ENCODE data around the gene CAMTA1. TPM values are rescaled to one million over a fixed set of nuclear protein-coding genes. Genes with fewer than 3 reads are reported as not detected.

Gene CAMTA1
- total RNA-seq, 1 donor from 2014 or later: 38.1 TPM

- Histone ChIP-seq H3K36me3 (ENCODE audit: control insufficient read depth in 3 of 3, insufficient read depth in 3 of 3, low read length in 3 of 3) (no peaks in the 10 kb centered on the region), H3K4me1 (ENCODE audit: control insufficient read depth in 3 of 3, insufficient read depth in 3 of 3, low read length in 3 of 3) (no peaks in the 10 kb centered on the region), H3K9ac (ENCODE audit: low read depth in 1 of 3, low read length in 3 of 3) (no peak overlapping the region), H3K27ac (ENCODE audit: low read depth, low read length) (no peak overlapping the region), H3K9me3 (ENCODE audit: control insufficient read depth in 3 of 3, low read length in 3 of 3) (no peaks in the 10 kb centered on the region), H3K4me3 (ENCODE audit: low read length in 3 of 3) (no peak overlapping the region), H3K27me3 (ENCODE audit: control insufficient read depth in 3 of 3, insufficient read depth in 3 of 3, low read length in 3 of 3) (peaks cover 0 to 16% (median 12%) of the 10 kb centered on the region in 3 donors)
Observed at GRCh38 chr1:7257225-7257624, 472.0 kb downstream of the CAMTA1 start.

- H3K4me1 ChIP-seq (ENCODE audit: control insufficient read depth in 3 of 3, insufficient read depth in 3 of 3, low read length in 3 of 3): no peaks in the 10 kb centered on the region
- H3K27me3 ChIP-seq (ENCODE audit: control insufficient read depth in 3 of 3, insufficient read depth in 3 of 3, low read length in 3 of 3): peaks cover 0 to 17% (median 16%) of the 10 kb centered on the region in 3 donors
- H3K9ac ChIP-seq (ENCODE audit: low read depth in 1 of 3, low read length in 3 of 3): no peak overlapping the region
- no peaks in the 10 kb centered on the region for H3K9me3 ChIP-seq (ENCODE audit: control insufficient read depth in 3 of 3, low read length in 3 of 3)
- no peak overlapping the region for H3K27ac ChIP-seq (ENCODE audit: low read depth, low read length)
- no peak overlapping the region for H3K4me3 ChIP-seq (ENCODE audit: low read length in 3 of 3)
- H3K36me3 ChIP-seq (ENCODE audit: control insufficient read depth in 3 of 3, insufficient read depth in 3 of 3, low read length in 3 of 3): no peaks in the 10 kb centered on the region
Observed at GRCh38 chr1:7258589-7259135, 473.4 kb downstream of the CAMTA1 start.

GRCh38 chr1:7259955-7260354 is 474.7 kb downstream of the CAMTA1 start:
- Histone ChIP-seq H3K36me3 (ENCODE audit: control insufficient read depth in 3 of 3, insufficient read depth in 3 of 3, low read length in 3 of 3) (no peaks in the 10 kb centered on the region), H3K27me3 (ENCODE audit: control insufficient read depth in 3 of 3, insufficient read depth in 3 of 3, low read length in 3 of 3) (peaks cover 0 to 19% (median 17%) of the 10 kb centered on the region in 3 donors), H3K27ac (ENCODE audit: low read depth, low read length) (no peak overlapping the region), H3K9ac (ENCODE audit: low read depth in 1 of 3, low read length in 3 of 3) (no peak overlapping the region), H3K4me1 (ENCODE audit: control insufficient read depth in 3 of 3, insufficient read depth in 3 of 3, low read length in 3 of 3) (no peaks in the 10 kb centered on the region), H3K4me3 (ENCODE audit: low read length in 3 of 3) (no peak overlapping the region), H3K9me3 (ENCODE audit: control insufficient read depth in 3 of 3, low read length in 3 of 3) (no peaks in the 10 kb centered on the region)

GRCh38 chr1:7261490-7261889 is 476.2 kb downstream of the CAMTA1 start:
- Histone ChIP-seq H3K9me3 (ENCODE audit: control insufficient read depth in 3 of 3, low read length in 3 of 3) (no peaks in the 10 kb centered on the region), H3K36me3 (ENCODE audit: control insufficient read depth in 3 of 3, insufficient read depth in 3 of 3, low read length in 3 of 3) (no peaks in the 10 kb centered on the region), H3K27ac (ENCODE audit: low read depth, low read length) (no peak overlapping the region), H3K9ac (ENCODE audit: low read depth in 1 of 3, low read length in 3 of 3) (no peak overlapping the region), H3K4me1 (ENCODE audit: control insufficient read depth in 3 of 3, insufficient read depth in 3 of 3, low read length in 3 of 3) (no peaks in the 10 kb centered on the region), H3K4me3 (ENCODE audit: low read length in 3 of 3) (no peak overlapping the region), H3K27me3 (ENCODE audit: control insufficient read depth in 3 of 3, insufficient read depth in 3 of 3, low read length in 3 of 3) (peaks cover 0 to 19% (median 17%) of the 10 kb centered on the region in 3 donors)

- Histone ChIP-seq H3K9ac (ENCODE audit: low read depth in 1 of 3, low read length in 3 of 3) (no peak overlapping the region), H3K4me3 (ENCODE audit: low read length in 3 of 3) (no peak overlapping the region), H3K9me3 (ENCODE audit: control insufficient read depth in 3 of 3, low read length in 3 of 3) (no peaks in the 10 kb centered on the region), H3K4me1 (ENCODE audit: control insufficient read depth in 3 of 3, insufficient read depth in 3 of 3, low read length in 3 of 3) (no peaks in the 10 kb centered on the region), H3K27me3 (ENCODE audit: control insufficient read depth in 3 of 3, insufficient read depth in 3 of 3, low read length in 3 of 3) (peaks cover 0 to 16% (median 15%) of the 10 kb centered on the region in 3 donors), H3K36me3 (ENCODE audit: control insufficient read depth in 3 of 3, insufficient read depth in 3 of 3, low read length in 3 of 3) (no peaks in the 10 kb centered on the region), H3K27ac (ENCODE audit: low read depth, low read length) (no peak overlapping the region)
Observed at GRCh38 chr1:7262611-7263010, 477.4 kb downstream of the CAMTA1 start.

- H3K36me3 ChIP-seq (ENCODE audit: control insufficient read depth in 3 of 3, insufficient read depth in 3 of 3, low read length in 3 of 3): no peaks in the 10 kb centered on the region
- no peak overlapping the region for H3K4me3 ChIP-seq (ENCODE audit: low read length in 3 of 3)
- H3K9ac ChIP-seq (ENCODE audit: low read depth in 1 of 3, low read length in 3 of 3): no peak overlapping the region
- no peaks in the 10 kb centered on the region for H3K4me1 ChIP-seq (ENCODE audit: control insufficient read depth in 3 of 3, insufficient read depth in 3 of 3, low read length in 3 of 3)
- H3K27ac ChIP-seq (ENCODE audit: low read depth, low read length): no peak overlapping the region
- H3K27me3 ChIP-seq (ENCODE audit: control insufficient read depth in 3 of 3, insufficient read depth in 3 of 3, low read length in 3 of 3): peaks cover 0 to 16% (median 15%) of the 10 kb centered on the region in 3 donors
- peaks cover 0 to under 1% (median 0%) of the 10 kb centered on the region in 3 donors for H3K9me3 ChIP-seq (ENCODE audit: control insufficient read depth in 3 of 3, low read length in 3 of 3)
Observed at GRCh38 chr1:7263021-7263960, 478.0 kb downstream of the CAMTA1 start.

GRCh38 chr1:7264101-7264500 is 478.8 kb downstream of the CAMTA1 start:
- Histone ChIP-seq H3K4me3 (ENCODE audit: low read length in 3 of 3) (no peak overlapping the region), H3K36me3 (ENCODE audit: control insufficient read depth in 3 of 3, insufficient read depth in 3 of 3, low read length in 3 of 3) (no peaks in the 10 kb centered on the region), H3K9me3 (ENCODE audit: control insufficient read depth in 3 of 3, low read length in 3 of 3) (peaks cover under 1 to 5% (median 3%) of the 10 kb centered on the region in 3 donors), H3K4me1 (ENCODE audit: control insufficient read depth in 3 of 3, insufficient read depth in 3 of 3, low read length in 3 of 3) (no peaks in the 10 kb centered on the region), H3K9ac (ENCODE audit: low read depth in 1 of 3, low read length in 3 of 3) (no peak overlapping the region), H3K27ac (ENCODE audit: low read depth, low read length) (no peak overlapping the region), H3K27me3 (ENCODE audit: control insufficient read depth in 3 of 3, insufficient read depth in 3 of 3, low read length in 3 of 3) (peaks cover 0 to 16% (median 15%) of the 10 kb centered on the region in 3 donors)

- Histone ChIP-seq H3K9me3 (ENCODE audit: control insufficient read depth in 3 of 3, low read length in 3 of 3) (peaks cover 3 to 11% (median 4%) of the 10 kb centered on the region in 3 donors), H3K27ac (ENCODE audit: low read depth, low read length) (no peak overlapping the region), H3K4me3 (ENCODE audit: low read length in 3 of 3) (no peak overlapping the region), H3K9ac (ENCODE audit: low read depth in 1 of 3, low read length in 3 of 3) (no peak overlapping the region), H3K27me3 (ENCODE audit: control insufficient read depth in 3 of 3, insufficient read depth in 3 of 3, low read length in 3 of 3) (peaks cover 0 to 11% (median 7%) of the 10 kb centered on the region in 3 donors), H3K4me1 (ENCODE audit: control insufficient read depth in 3 of 3, insufficient read depth in 3 of 3, low read length in 3 of 3) (no peaks in the 10 kb centered on the region), H3K36me3 (ENCODE audit: control insufficient read depth in 3 of 3, insufficient read depth in 3 of 3, low read length in 3 of 3) (no peaks in the 10 kb centered on the region)
Observed at GRCh38 chr1:7265771-7266371, 480.6 kb downstream of the CAMTA1 start.

- H3K4me3 ChIP-seq (ENCODE audit: low read length in 3 of 3): no peak overlapping the region
- no peak overlapping the region for H3K27ac ChIP-seq (ENCODE audit: low read depth, low read length)
- peaks cover 3 to 11% (median 4%) of the 10 kb centered on the region in 3 donors for H3K9me3 ChIP-seq (ENCODE audit: control insufficient read depth in 3 of 3, low read length in 3 of 3)
- H3K9ac ChIP-seq (ENCODE audit: low read depth in 1 of 3, low read length in 3 of 3): no peak overlapping the region
- H3K4me1 ChIP-seq (ENCODE audit: control insufficient read depth in 3 of 3, insufficient read depth in 3 of 3, low read length in 3 of 3): no peaks in the 10 kb centered on the region
- H3K27me3 ChIP-seq (ENCODE audit: control insufficient read depth in 3 of 3, insufficient read depth in 3 of 3, low read length in 3 of 3): peaks cover 0 to 7% (median 6%) of the 10 kb centered on the region in 3 donors
- H3K36me3 ChIP-seq (ENCODE audit: control insufficient read depth in 3 of 3, insufficient read depth in 3 of 3, low read length in 3 of 3): no peaks in the 10 kb centered on the region
Observed at GRCh38 chr1:7266561-7266960, 481.3 kb downstream of the CAMTA1 start.

GRCh38 chr1:7267493-7267892 is 482.2 kb downstream of the CAMTA1 start:
- no peaks in the 10 kb centered on the region for H3K4me1 ChIP-seq (ENCODE audit: control insufficient read depth in 3 of 3, insufficient read depth in 3 of 3, low read length in 3 of 3)
- no peak overlapping the region for H3K4me3 ChIP-seq (ENCODE audit: low read length in 3 of 3)
- H3K9me3 ChIP-seq (ENCODE audit: control insufficient read depth in 3 of 3, low read length in 3 of 3): peaks cover 3 to 11% (median 4%) of the 10 kb centered on the region in 3 donors
- H3K9ac ChIP-seq (ENCODE audit: low read depth in 1 of 3, low read length in 3 of 3): no peak overlapping the region
- H3K27ac ChIP-seq (ENCODE audit: low read depth, low read length): no peak overlapping the region
- H3K36me3 ChIP-seq (ENCODE audit: control insufficient read depth in 3 of 3, insufficient read depth in 3 of 3, low read length in 3 of 3): no peaks in the 10 kb centered on the region
- peaks cover 0 to 3% (median 3%) of the 10 kb centered on the region in 3 donors for H3K27me3 ChIP-seq (ENCODE audit: control insufficient read depth in 3 of 3, insufficient read depth in 3 of 3, low read length in 3 of 3)
